Gastrocnemius medialis (tissue), 4 donors: ENCODE data around the gene GDF10. TPM values are rescaled to one million over a fixed set of nuclear protein-coding genes. Genes with fewer than 3 reads are reported as not detected.

Experiments used
- ATAC-seq, 2 donors: fragments of 150-250 bp; one replicate each; pipeline ENCODE4 v1.9.1; 2016
- DNase-seq, 2 donors: peaks; one replicate each; pipeline ENCODE4 v3.0.0-alpha.2; 2019
- H3K27ac ChIP-seq, 4 donors: fragments of 200-600 bp; sonication (generic); 1 replicate in 1 of 4; 2 replicates in 3 of 4; pipeline ENCODE4 v1.5.1; 2016 to 2018; ENCODE audit warnings: mild to moderate bottlenecking in 2 of 4, moderate library complexity in 1 of 4
- H3K27me3 ChIP-seq, 3 donors: fragments of 200-600 bp; sonication (generic) in 2 of 3; 1 replicate in 1 of 3; 2 replicates in 2 of 3; pipeline versions ENCODE4 v1.5.1 to v1.6.0; 2016 to 2019; ENCODE audit warnings: mild to moderate bottlenecking in 1 of 3, moderate library complexity in 1 of 3
- H3K36me3 ChIP-seq, 2 donors: fragments of 200-600 bp; sonication (generic) in 1 of 2; one replicate each; pipeline ENCODE4 v1.5.1; 2017 to 2018
- H3K4me1 ChIP-seq, 2 donors: fragments of 200-600 bp; sonication (generic) in 1 of 2; one replicate each; pipeline ENCODE4 v1.5.1; 2016 to 2017; ENCODE audit warnings: mild to moderate bottlenecking in 2 of 2
- H3K4me3 ChIP-seq, 4 donors: fragments of 200-600 bp; sonication (generic) in 3 of 4; 1 replicate in 1 of 4; 2 replicates in 3 of 4; pipeline ENCODE4 v1.5.1; 2016 to 2019; ENCODE audit warnings: mild to moderate bottlenecking in 2 of 4
- H3K9me3 ChIP-seq, 3 donors: fragments of 200-600 bp; sonication (generic) in 2 of 3; 1 replicate in 1 of 3; 2 replicates in 2 of 3; pipeline ENCODE4 v1.5.1; 2016 to 2019
- POLR2A ChIP-seq, 2 donors: fragments of 450-650 bp; IDR thresholded peaks; one replicate each; pipeline ENCODE4 v1.6.1; 2017; ENCODE audit warnings: antibody characterized with exemption in 2 of 2, mild to moderate bottlenecking in 2 of 2, moderate library complexity in 2 of 2
- in situ Hi-C, 4 donors: fragments of 200-750 bp; cut with MboI; loops; one replicate each; pipeline versions ENCODE4 v1.15.0 to v1.8.0; 2017; ENCODE audit warnings: low sequenced_read_pairs in 4 of 4
- intact Hi-C: fragments of 100-400 bp; cut with DNase I; formaldehyde crosslinking; loops from one replicate; pipeline ENCODE4 v1.15.1; 2023; ENCODE audit warnings: low total_unique reads
- total RNA-seq, 4 donors: library from RNA; depleted of rRNA; stranded (reverse); fragments of >200 nt; gene quantifications; one replicate each; pipeline versions ENCODE4 v1.1.0 to v1.2.3, GENCODE V29; 2016
- TF ChIP-seq, protein P1 (sequence below), 5 experiments: fragments of 450-650 bp in 3 of 5; fragments of 200-600 bp in 2 of 5; sonication (generic) in 2 of 5; IDR thresholded peaks in 4 of 5; conservative IDR thresholded peaks in 1 of 5; 1 replicate in 4 of 5; 2 replicates in 1 of 5; pipeline ENCODE4 v1.5.1; 2016 to 2019; ENCODE audit warnings: antibody characterized with exemption in 5 of 5, mild to moderate bottlenecking in 3 of 5, moderate library complexity in 3 of 5

GDF10 gene
- total RNA-seq, 4 donors from 2014 or later, result 0.20 to 0.72 (median 0.36) TPM

DNA sequence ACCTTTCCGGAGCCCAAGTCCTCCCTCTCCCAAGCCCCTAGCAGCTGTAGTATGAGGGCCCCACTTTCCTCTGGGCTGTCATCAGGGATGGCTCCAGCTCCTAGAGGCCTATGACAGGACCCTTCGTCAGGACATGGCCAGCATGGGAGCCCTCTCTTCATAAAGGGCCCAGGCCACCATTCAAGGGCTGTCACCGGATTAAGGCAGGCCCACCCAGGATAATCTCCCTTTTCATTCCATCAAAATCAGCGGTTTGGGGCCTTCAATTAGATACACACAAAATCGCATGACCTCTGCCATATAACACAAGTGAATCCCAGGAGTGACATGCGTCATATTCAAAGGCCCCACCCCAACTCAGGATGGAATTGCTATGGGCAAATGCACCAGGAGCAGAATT, 12.2 kb upstream of the GDF10 start:
- H3K4me3 ChIP-seq, result no peak overlapping the region
- in situ Hi-C loops (no loop called here), intact Hi-C loops (no loop called here)
- no peaks in the 10 kb centered on the region for H3K9me3 ChIP-seq
- DNase-seq, result no peak
- no peak overlapping the region for H3K27ac ChIP-seq
- no peaks in the 10 kb centered on the region for H3K36me3 ChIP-seq
- no peaks in the 10 kb centered on the region for H3K4me1 ChIP-seq
- TF ChIP-seq POLR2A (IDR thresholded peaks at IDR 0.05), result no peak
- TF ChIP-seq, protein P1, sequence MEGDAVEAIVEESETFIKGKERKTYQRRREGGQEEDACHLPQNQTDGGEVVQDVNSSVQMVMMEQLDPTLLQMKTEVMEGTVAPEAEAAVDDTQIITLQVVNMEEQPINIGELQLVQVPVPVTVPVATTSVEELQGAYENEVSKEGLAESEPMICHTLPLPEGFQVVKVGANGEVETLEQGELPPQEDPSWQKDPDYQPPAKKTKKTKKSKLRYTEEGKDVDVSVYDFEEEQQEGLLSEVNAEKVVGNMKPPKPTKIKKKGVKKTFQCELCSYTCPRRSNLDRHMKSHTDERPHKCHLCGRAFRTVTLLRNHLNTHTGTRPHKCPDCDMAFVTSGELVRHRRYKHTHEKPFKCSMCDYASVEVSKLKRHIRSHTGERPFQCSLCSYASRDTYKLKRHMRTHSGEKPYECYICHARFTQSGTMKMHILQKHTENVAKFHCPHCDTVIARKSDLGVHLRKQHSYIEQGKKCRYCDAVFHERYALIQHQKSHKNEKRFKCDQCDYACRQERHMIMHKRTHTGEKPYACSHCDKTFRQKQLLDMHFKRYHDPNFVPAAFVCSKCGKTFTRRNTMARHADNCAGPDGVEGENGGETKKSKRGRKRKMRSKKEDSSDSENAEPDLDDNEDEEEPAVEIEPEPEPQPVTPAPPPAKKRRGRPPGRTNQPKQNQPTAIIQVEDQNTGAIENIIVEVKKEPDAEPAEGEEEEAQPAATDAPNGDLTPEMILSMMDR (IDR thresholded peaks at IDR 0.05 in 4 of 5, conservative IDR thresholded peaks at IDR 0.05 in 1 of 5), result no peak
- ATAC-seq, result no peak
- no peaks in the 10 kb centered on the region for H3K27me3 ChIP-seq

DNA sequence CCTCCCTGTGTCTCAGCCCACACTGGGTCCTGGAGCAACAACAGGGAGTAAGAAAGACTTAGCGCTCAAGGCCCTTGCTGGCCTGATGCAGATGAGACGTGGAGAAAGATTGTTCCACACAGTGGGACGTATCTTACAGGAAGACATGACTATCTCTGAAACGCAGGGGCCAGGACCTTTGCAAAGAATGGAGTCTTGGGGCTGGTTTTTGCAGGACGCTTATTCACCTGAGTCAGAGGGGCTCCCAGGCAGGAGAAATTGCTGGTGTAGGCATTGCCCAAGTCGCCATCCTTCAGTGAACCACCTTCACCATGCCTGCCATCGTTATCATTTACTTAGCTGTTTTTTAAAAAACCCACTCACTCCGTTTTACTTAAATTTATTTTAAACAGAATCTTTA, 11.8 kb upstream of the GDF10 start:
- ATAC-seq (no peak), DNase-seq (no peak)
- no peaks in the 10 kb centered on the region for H3K4me1 ChIP-seq
- H3K36me3 ChIP-seq, result no peaks in the 10 kb centered on the region
- intact Hi-C loops, result no loop called here
- no peaks in the 10 kb centered on the region for H3K9me3 ChIP-seq
- H3K4me3 ChIP-seq, result no peak overlapping the region
- in situ Hi-C loops, result no loop called here
- TF ChIP-seq, protein P1 (IDR thresholded peaks at IDR 0.05 in 4 of 5, conservative IDR thresholded peaks at IDR 0.05 in 1 of 5), result no peak
- no peak for TF ChIP-seq POLR2A (IDR thresholded peaks at IDR 0.05)
- no peak overlapping the region for H3K27ac ChIP-seq
- no peaks in the 10 kb centered on the region for H3K27me3 ChIP-seq

DNA sequence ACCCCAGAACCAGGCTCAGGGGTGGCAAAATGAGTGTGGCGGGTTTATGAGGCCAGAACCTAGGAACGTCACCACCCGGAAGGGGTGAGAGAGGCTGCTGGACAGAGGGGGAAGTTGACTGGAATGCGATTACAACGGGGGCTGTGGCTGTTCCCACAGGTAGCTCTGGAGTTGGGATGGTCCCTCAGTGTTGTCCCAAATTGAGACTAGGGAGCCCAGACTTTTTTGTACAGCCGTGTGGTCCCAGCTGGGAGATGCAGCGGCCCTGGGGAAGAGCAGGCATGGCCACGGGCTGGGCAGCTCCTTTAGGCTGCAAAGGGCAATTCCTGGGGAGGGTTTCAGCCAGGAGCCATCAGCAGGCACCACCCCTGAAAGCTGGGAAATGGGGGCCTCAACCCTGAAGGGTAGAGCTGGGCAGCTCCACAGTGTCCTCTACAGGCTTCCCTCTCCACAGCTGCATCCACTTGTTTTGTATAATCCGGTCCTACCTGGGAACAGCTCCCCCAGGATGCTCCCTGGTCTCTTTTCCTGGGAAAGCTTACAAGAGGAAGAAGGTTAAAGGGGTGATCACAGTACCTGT, 11.0 kb upstream of the GDF10 start:
- Histone ChIP-seq H3K27ac (no peak overlapping the region), H3K9me3 (no peaks in the 10 kb centered on the region), H3K4me1 (no peaks in the 10 kb centered on the region), H3K4me3 (no peak overlapping the region), H3K27me3 (no peaks in the 10 kb centered on the region), H3K36me3 (no peaks in the 10 kb centered on the region)
- in situ Hi-C loops (no loop called here), intact Hi-C loops (no loop called here)
- TF ChIP-seq, protein P1 (IDR thresholded peaks at IDR 0.05 in 4 of 5, conservative IDR thresholded peaks at IDR 0.05 in 1 of 5), result no peak
- TF ChIP-seq POLR2A (IDR thresholded peaks at IDR 0.05), result no peak
- ATAC-seq (no peak), DNase-seq (no peak)

DNA sequence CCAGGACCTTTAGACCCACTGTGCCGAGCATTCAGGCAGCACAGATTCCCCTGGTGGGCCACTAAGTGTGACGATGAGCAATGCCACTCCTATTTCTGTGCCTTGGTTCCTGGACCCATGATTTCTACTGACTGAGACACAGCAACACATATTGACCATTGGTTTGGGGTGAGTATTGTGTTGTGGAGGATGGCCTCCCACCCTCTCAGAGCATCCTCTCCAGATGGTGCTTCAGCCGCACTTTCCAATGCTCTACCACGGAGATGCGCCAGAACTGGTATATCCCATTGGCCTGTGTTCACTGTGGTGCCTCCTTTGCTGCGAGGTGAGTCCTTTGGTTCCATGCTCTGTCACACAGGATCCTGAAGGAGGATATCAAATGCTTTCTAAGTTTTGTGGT, 10.1 kb upstream of the GDF10 start:
- Histone ChIP-seq H3K27me3 (no peaks in the 10 kb centered on the region), H3K4me1 (no peaks in the 10 kb centered on the region), H3K4me3 (no peak overlapping the region), H3K9me3 (no peaks in the 10 kb centered on the region), H3K36me3 (no peaks in the 10 kb centered on the region), H3K27ac (no peak overlapping the region)
- DNase-seq (no peak), ATAC-seq (no peak)
- in situ Hi-C loops (no loop called here), intact Hi-C loops (no loop called here)
- no peak for TF ChIP-seq POLR2A (IDR thresholded peaks at IDR 0.05)

DNA sequence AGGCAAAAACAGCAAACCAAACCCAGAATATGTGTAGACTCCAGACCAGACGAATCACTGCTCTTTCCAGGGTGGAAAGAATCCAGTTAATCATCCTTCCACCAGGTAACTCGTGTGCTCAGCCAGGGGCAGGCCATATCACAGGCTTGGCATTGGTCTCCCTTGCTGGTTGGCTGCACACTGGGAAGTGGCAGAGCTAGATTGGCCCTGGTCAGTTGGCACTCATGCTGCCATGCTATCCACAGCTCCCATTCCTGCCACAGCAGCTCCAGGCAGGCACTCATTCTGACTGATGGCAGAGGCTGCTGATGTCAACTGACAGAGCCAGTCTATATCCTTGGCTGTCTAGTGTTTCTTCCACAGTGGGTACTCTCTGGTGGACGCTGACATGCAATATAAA, 9.7 kb upstream of the GDF10 start:
- in situ Hi-C loops, result no loop called here
- Histone ChIP-seq H3K4me3 (no peak overlapping the region), H3K27ac (no peak overlapping the region), H3K36me3 (no peaks in the 10 kb centered on the region), H3K9me3 (no peaks in the 10 kb centered on the region), H3K4me1 (no peaks in the 10 kb centered on the region), H3K27me3 (no peaks in the 10 kb centered on the region)
- TF ChIP-seq POLR2A (IDR thresholded peaks at IDR 0.05), result no peak
- TF ChIP-seq, protein P1 (IDR thresholded peaks at IDR 0.05 in 4 of 5, conservative IDR thresholded peaks at IDR 0.05 in 1 of 5), result no peak
- intact Hi-C loops, result no loop called here
- DNase-seq (no peak), ATAC-seq (no peak)
